HG03135 (cell line): ENCODE measurements around the gene PPM1H.

Experiments
- ATAC-seq: cut with Tn5 transposase; IDR thresholded peaks from one replicate; pipeline ENCODE4 v1.9.1; 2021; ENCODE audit warnings: mild to moderate bottlenecking, moderate library complexity; ENCODE audit not compliant: unreplicated experiment

Gene PPM1H

DNA sequence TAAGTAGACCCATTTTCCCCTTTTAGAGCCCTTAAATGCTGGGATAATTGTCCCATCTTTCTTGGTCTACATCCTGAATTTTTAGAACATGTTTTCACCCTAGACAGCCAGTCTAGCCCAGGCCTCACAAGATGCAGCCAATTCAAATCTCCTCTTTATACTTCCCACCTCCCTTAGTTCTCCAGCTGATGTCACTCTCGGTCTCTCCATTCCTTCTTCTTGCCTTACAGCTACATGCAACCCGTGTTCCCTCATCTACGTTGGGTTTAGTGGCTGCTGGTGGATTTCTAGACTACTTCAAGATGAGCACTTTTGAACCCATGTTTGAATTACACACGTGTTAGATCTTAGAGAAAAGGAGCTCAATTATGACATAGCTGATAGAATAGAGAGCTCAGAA is 132.0 kb downstream of the PPM1H start:
- no peak for ATAC-seq

- no peak for ATAC-seq
Measured at GRCh38 chr12:62802321-62802720, 132.6 kb downstream of the PPM1H start.

DNA sequence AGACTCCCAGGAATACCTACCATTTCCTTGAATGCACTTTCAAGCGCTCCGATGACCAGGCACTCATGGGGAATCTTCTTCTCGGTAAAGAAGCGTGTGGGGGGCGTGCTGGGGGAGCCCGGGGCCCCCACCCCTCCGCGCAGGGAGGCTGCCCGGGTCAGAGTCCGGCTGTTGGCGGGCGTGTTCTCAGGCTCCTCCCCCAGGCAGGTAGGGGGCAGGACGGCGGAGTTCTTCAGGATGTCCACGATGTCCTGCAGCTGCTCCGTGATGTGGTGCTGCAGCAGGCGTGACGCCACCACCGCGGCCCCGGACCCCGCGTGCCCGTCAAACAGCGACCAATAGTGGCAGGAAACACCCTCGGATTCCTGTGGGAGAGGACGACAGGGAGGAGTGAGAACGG is 133.2 kb downstream of the PPM1H start:
- no peak for ATAC-seq

GRCh38 chr12:62800707-62801400 is 134.1 kb downstream of the PPM1H start:
- no peak for ATAC-seq

GRCh38 chr12:62799766-62800406 is 135.1 kb downstream of the PPM1H start:
- ATAC-seq, result no peak

GRCh38 chr12:62799126-62799736 is 135.7 kb downstream of the PPM1H start:
- ATAC-seq, result peak; percentile 74

GRCh38 chr12:62794218-62794583 is 140.7 kb downstream of the PPM1H start:
- no peak for ATAC-seq

DNA sequence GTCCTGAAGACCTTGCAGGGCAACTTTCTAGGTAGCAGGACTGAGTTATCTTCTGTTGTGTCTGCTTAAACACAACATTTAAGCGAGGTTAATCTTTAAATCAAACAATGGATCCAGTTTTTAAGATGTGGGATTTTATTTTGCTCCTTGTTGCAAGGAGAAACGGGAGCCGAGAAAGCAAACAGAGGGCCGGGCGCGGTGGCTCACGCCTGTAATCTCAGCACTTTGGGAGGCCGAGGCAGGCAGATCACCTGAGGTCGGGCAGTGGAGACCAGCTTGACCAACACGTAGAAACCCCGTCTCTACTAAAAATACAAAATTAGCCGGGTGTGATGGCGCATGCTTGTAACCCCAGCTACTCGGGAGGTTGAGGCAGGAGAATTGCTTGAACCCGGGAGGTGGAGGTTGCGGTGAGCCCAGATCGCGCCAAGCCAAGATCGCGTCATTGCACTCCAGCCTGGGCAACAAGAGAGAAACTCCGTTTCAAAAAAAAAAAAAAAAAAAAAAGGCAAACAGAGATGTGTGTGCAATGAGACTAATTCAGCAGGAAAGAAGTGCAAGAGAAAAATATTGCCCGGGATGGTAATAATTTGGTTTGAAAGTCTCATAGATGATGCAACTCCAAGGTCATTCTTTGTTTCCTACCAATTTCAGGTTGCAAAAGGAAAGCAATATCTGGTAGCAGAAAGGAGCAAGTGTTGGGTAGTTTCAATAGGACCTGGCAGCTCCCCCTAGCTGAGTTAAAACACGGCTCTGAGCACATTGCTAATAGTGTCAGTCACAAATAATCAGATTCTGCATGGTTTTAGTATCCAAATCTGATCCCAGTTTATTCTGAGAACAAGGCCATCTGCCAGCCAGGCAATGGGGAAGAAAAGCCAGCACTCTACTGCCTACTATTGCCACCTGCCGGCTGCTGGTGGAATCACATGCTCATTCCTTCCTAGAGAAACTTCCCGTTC is 141.4 kb downstream of the PPM1H start:
- no peak for ATAC-seq

DNA sequence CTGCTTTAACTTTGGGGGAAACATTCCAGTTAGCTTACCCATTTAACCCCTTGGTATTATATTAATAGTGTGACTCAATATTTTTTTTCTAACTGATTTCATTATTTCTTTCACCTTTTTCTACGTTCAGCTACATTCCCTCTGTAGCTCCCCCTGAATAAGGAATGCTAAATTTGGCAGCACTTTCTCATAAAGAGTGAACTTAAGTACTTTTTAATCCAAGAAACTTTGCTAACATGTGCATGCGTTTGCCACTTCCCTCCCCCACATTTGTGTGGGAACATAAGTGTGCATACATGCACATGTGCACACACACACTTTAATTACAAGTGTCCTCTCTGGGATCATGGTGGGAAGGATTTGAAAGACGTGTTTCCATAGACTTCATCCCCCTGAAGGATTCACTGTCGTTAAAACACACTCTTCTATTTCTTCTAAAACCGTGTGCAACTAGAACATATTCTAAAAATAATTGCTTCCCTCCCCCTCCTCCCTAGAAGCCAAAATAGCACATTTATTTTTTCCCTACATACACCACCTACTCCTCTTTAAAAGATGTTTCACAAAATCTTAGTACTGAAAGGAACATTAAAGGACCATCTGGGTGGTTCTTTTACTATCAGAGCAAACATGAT is 142.6 kb downstream of the PPM1H start:
- no peak for ATAC-seq

GRCh38 chr12:62789851-62790250 is 145.1 kb downstream of the PPM1H start:
- ATAC-seq, result no peak

DNA sequence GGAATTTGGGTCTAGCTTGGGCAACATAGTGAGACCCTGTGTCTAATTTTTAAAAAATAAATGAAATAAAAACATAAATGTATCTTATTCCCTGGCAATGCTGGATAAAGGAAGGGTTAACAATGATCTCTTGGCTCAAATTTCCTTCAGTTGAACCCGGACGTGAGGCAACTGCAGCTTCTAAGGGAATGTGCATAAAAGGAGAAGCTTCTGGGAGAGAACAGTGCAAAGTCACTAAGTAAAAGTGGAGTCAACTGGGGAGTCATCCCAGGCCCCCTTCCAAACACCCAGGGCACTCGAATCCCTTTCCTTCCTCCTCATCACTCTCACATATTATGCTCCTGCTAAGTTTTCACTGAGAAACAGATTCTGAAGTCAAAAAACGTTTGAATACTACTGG is 147.3 kb downstream of the PPM1H start:
- no peak for ATAC-seq

GRCh38 chr12:62787023-62787422 is 147.9 kb downstream of the PPM1H start:
- no peak for ATAC-seq

GRCh38 chr12:62785941-62786559 is 148.9 kb downstream of the PPM1H start:
- ATAC-seq, result no peak

- no peak for ATAC-seq
Measured at GRCh38 chr12:62784576-62784975, 150.4 kb downstream of the PPM1H start.

- ATAC-seq, result no peak
Measured at GRCh38 chr12:62783881-62784280, 151.1 kb downstream of the PPM1H start.

- ATAC-seq, result no peak
Measured at GRCh38 chr12:62781136-62781880, 153.6 kb downstream of the PPM1H start.

DNA sequence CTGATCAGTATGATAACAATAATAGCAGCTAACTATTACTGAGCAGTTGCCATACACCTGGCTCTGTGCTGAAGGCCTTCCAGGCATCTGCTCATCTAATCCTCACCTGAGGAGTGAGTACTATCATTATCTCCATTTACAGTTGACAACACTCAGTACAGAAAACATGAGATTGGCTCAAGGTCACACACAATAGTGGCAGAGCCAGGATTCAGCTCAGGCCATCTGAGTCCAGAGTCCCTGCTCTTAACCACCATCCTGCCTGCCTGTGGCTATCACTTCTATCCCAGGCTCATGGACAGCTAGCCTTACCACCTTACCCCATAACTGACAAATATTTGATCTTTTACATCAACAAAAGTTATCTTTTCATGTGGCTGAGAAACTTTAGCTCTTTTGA is 155.5 kb downstream of the PPM1H start:
- no peak for ATAC-seq

GRCh38 chr12:62778187-62778586 is 156.8 kb downstream of the PPM1H start:
- ATAC-seq, result no peak

DNA sequence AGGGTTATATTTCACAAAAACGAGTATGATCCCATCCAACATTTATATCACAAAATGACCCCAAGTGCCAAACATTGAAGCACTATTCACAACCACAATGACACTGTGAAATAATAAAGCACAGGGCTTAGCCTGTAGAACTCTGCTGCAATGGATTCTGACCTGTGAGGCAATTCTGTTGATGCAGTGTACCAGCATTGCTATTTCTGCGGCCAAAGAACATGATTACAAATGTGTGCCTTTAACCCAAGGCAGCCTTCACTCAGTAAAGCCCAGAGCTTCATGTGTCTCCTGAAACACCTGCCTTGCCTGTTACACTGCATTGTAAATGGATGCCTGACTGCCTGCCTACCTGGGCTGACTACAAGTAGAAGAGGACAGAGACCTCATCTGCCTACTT is 158.0 kb downstream of the PPM1H start:
- no peak for ATAC-seq

DNA sequence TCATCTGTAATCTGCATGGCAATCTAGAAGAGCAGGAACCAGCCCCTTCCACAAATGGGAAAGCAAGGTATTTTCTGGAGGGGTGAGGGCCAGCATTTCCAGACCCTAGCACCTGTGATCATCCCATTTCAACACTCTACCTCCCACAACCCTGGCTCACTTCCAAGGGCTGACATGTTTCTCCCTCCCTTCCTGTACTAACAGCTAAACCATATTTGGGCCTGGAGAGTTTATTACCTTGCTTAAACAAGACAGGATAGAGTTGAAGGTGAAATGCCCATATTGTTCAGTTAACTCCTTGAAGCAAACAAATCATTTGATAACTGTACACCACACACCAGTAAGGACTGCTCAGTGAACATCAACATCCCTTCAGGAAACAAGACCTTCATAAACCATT is 158.4 kb downstream of the PPM1H start:
- ATAC-seq, result no peak
